Left colon (tissue), 2 donors: Measurements from ENCODE around the gene TNFRSF25. TPM values are rescaled to one million over a fixed set of nuclear protein-coding genes. Genes with fewer than 3 reads are reported as not detected.
"Not testable (repeated sequence)": the region's sequence is repeated elsewhere in the genome, so short reads cannot be mapped to it uniquely, and the experiment has no call there.

Source experiments
- ATAC-seq: fragments of 200-7000 bp; cut with Tn5 transposase; one replicate; pipeline ENCODE4 v1.9.1; 2020; ENCODE audit warnings: mild to moderate bottlenecking, moderate library complexity
- DNase-seq, 2 donors: peaks; one replicate each; pipeline ENCODE4 v3.0.0-alpha.2; 2020
- intact Hi-C, 2 donors: fragments of 100-400 bp; cut with DNase I in 1 of 2; cut with micrococcal nuclease in 1 of 2; formaldehyde crosslinking; loops; one replicate each; pipeline versions ENCODE4 v1.11.2 to v1.14.0; 2022; cut with DNase I, micrococcal nuclease
- total RNA-seq, 2 donors: library from RNA; stranded (reverse); fragmentation: NEBNext Ultra II Directional; extraction: Animal tissue kit (Norgen Biotek cat#: 25700); gene quantifications; one replicate each; pipeline ENCODE4 v1.2.1, GENCODE V29; 2021
- donor health status: DM: no; HTN: no; CAD: no.
- donor health status: DM: yes; HTN: yes; CAD: no.

Gene TNFRSF25
- total RNA-seq, 2 donors from 2014 or later = 21.7 to 71.9 TPM

DNA sequence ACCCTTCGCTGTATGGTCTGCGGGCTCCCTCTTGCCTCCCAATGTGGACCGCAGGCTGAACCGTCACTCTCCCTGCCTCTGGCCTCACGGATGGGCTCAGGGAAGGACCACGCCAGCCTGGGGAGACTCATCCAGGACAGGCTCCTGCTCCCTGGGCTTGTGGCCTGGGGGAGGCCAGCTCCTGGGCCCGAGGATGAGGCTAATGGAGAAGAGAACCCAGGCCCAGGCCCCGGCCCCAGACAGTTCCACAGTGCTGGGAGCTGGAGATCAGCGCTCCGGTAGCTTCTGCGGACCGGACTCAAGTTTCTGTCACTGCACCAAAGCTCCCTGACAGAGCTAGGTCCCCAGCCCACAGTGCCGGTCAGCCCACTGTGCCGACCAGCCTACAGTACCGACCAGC is 38.9 kb upstream of the TNFRSF25 start:
- ATAC-seq = no peak
- no peak for DNase-seq
- intact Hi-C loops = no loop called here

DNA sequence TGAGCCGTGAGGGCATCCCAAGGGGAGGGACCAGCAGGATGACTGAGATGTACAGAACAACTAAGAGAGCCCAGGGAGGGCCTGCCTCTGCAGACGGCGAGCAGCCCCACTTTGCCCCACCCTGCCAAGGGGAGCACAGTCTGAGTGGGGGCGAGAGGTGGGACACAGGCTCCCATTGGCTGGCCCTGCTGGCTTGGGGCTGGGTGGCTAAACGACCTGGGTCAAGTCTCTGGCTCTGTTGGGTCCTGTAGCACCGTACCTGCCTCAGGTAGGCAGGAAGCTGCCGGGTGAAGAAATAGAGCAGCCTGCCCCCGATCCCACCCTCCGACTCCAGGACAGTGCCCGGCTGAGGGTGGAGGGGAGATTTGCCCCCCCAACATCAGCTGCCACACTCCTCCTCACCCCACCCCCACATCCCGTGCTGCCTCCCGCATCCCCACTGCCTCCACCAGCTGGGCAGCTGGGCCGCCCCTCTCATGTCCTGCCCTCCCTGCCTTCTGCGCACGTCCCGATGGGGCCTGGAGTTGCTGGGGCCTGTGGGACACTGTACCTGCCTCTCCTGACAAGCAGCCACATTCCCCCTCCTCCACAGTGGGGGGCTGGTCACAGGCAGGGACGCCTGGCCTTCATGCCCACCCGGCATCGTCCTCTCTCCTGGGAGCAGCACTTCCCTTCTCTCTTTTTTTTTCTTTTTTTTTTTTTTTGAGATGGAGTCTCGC is 38.1 kb upstream of the TNFRSF25 start:
- intact Hi-C loops = no loop called here
- no peak for ATAC-seq
- DNase-seq = no peak

DNA sequence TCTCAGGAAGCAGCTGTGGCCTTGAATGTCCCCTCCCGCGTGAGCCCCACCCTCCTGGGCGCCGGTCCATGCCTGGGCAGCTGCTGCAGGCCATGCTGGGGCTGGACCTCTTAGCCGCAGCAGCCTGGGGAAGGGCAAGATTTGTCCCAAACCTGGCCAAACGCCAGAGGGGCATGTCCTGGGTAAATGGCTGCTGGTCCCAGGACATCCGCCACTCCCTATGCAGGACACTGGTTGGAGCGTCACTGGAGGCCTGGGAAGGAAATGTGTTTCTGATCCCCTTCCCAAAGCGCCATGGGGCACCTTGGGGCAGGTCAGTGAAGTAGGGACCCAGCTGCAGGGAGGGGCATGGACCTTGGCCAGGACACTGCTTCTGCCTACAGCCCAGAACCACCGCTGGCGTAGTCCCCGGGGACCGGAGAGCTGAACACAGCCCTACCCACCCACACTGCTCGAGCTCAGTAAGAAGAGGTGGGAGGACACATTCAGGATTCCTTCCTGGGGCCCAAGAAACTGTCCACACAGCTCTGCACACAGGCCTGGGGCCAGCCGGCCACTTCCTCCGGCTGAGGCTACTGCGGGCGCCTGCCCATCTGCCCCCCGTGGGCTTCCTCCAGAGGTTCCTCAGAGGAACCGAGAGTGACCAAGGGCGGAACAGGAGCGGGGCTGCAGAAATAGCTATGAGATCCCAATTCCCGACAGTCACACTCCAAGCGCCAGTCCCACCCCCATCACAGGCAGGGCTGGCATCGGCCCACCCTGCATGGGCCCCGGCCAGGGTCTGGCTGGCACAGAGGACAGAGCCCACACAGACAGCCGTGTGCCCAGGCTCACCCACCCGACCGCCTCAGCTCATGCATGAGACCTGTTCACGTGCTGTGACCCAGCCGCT is 36.3 kb upstream of the TNFRSF25 start:
- ATAC-seq = peak; percentile 54
- DNase-seq = peak in 1 of 2 donors; percentile 44
- intact Hi-C loops = no loop called here

DNA sequence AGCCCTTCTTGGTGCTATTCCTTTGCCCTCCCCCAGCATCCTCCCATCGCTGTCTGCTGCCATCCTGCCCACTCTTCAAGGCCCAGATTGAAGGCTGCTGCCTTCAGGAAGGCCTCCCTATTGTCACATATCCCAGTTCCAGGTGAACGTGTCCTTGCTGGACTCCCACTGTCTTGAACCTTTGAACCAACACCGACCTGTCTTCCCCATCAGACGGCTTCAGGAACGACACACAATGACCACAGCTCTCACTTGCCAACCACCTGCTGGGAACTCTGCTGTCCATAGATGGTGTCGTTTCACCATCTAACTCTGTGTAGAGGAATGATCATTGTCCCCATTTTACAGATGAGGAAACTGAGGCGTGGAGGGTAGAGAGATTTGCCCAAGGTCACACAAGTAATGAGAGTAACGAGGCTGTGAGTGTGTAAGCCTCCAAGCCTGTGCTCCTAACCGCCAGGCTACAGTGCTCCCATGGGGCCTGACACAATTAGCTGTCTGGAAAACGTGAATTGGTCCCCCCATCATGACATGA is 35.4 kb upstream of the TNFRSF25 start:
- intact Hi-C loops = no loop called here
- ATAC-seq (no peak), DNase-seq (no peak)

DNA sequence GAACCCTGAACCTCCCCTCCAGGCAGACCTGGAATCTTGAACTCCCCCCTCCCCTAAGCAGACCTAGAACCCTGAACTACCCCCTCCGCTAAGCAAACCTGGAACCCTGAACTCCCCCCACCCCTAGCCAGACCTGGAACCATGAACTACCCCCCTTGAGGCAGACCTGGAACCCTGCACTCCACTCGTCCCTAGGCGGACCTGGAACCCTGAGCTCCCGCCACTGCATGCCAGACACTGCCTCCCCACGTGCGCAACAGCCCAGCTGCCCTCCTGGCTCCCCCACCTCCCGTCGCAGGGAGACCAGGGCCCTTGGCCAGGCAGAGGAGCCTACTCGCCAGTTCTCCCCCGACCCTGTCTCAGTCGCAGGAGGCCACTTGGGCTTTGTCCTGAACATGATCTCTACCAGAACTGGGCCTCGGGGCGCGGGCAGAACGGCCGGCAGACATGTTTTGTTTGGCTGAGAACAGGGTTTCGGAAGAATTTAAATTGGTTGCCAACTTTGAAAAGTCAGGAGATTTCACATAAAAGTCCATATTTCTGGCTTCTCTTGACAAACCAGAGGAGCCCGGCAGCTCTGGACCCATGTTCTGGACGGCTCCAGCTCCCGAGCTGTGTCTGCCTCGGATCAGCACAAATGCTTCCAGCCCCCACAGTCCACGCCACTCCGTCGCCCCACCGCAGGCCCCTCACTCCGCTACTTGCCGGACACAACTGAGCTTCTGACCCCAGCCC is 34.7 kb upstream of the TNFRSF25 start:
- DNase-seq = no peak
- ATAC-seq = no peak
- intact Hi-C loops = no loop called here

DNA sequence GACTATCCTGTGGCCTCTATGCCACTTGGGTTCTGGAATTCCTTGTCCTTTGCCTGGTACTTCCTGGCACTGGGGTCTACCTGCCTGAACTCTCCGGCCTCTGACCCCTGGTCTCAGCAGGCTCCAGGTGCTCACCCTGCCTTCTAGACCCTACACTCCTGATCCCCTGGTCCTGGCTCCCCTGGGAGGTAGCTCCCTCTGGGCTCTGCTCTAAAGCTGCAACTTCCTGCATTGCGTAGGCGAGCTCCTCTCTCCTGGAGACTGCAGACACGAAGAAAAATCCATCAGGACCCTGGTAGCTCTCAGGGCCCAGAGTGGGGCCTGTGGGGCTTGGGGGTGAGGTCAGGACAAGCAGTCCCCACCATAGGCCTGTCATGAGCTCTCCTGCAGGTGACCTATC is 33.3 kb upstream of the TNFRSF25 start:
- ATAC-seq (no peak), DNase-seq (no peak)
- intact Hi-C loops = no loop called here

DNA sequence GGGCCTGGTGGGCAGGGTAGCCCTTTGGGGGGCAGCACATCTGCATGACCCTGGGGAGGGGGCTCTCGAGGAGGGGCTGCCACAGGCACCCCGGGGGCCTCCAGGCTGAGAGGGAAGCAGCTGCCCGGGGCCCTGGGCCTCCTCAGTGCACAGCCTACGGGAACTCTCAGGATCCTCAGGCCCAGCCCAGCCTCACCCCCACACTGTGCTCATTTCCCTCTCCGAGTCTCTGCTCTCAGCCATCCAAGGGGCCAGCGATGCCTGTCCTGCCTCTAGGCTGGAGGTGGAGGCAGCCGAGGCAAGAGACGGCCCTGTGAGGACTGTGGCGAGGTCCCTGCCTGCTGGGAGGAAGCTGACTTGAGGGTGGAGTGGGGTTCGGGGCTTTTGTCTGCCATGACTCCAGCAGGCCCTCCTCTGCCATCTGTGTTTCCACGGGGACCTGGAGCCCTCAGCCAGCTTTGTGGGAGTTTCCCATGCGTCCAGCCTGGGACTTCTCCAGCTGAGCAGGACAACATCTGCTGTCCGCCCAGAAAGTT is 32.7 kb upstream of the TNFRSF25 start:
- no peak for DNase-seq
- intact Hi-C loops = no loop called here
- ATAC-seq = no peak

DNA sequence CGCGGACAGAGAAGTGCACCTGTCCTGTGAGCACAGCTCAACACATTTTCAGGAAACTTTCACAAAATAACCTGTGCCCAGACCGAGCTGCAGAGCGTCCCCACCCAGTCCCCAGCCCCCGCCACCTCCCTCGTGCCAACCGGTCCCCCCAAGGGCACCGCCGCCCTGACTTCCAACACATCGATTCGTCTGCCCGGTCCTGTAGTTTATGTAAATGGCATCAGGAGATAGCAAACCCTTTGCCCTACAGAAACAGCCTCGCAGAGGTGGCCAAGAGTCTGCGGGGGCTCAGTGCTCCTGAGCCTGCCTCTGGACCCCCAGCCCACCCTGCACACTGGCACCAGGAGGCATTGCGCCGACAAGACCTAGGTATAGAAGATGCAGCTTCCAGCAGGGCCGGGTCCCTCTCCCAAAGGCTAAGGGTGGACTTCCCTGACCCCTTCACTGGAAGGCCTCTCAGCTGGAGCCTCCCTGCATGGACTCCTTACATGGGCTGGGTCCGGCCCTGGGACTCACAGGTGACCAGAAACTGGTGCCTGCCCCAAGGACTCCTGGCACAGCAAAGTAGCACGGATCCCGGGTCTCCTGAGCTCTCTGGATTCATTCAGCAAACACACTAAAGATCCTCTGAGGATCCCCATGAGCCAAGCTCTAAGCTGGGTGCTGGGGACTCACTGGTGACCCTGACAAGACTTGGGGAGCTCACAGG is 32.0 kb upstream of the TNFRSF25 start:
- intact Hi-C loops = no loop called here
- ATAC-seq (no peak), DNase-seq (no peak)

DNA sequence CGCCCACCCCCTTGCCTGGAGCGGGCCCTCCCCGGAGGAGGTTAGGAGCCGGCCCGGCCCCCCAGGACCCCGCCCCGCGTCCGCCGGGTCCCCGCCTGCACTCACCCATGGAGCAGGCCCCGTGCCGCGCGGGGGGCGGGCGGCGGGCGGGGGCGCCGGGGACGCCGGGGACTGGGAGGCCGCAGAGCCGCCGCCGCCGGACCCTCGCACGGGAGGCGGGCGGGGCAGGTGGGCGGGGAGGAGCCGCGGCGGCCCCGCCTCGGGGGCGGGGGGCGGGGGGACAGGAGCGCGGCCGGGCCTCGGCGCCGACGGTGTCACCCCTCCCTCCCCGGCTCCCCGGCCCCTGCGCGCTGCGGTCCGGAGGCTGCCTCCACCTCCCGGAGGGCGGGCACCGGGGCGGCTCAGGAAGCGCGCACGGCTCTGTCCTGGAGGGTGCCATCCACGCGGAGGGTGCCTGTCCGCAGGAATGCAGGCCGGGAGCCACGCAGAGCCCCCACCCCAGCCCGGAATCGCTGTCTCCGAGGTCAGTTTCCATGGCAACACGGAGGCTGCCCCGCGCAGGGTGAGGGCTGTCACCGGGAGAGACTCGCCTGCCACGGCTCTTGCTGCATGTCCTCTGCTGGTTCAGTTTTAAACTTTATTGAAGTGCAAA is 31.4 kb upstream of the TNFRSF25 start:
- DNase-seq = peak in 1 of 2 donors; percentile 44
- peak; percentile 57 for ATAC-seq
- intact Hi-C loops = no loop called here

DNA sequence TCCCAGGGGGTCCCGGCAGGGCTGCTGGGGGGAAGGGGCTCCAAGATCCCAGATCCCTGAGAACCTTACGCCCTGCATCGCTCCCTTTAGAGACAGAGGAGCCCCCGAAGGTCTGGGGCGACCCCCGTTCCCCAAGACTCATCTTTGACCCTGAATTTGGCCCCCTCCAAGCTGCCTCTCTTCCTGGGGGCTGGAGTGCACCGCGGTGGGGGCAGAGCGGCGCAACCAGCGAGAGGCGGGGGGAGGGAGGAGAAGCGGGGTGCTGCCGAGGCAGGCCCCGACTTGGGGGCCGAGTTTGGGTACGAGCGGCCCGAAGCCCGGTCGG is 30.9 kb upstream of the TNFRSF25 start:
- no peak for DNase-seq
- intact Hi-C loops = no loop called here
- ATAC-seq = no peak

DNA sequence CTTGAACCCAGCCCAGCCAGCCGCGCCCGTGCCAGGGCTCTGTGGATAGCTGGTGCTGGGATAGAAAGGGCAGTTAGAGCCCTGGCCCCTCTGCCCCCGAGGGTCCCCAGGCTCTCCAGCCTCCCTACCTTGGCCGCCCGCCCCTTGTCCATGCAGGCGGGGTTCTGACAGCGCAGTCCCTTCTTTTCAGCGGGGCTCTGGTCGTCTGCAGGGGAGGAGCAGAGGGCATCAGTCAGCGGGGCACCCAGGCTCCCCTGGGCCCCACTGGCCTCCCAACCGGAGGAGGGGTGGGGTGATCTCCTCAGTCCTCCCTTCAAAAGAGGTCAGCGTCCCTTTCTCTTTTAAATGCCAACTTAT is 30.4 kb upstream of the TNFRSF25 start:
- ATAC-seq (peak; percentile 8), DNase-seq (no peak)
- intact Hi-C loops = no loop called here

DNA sequence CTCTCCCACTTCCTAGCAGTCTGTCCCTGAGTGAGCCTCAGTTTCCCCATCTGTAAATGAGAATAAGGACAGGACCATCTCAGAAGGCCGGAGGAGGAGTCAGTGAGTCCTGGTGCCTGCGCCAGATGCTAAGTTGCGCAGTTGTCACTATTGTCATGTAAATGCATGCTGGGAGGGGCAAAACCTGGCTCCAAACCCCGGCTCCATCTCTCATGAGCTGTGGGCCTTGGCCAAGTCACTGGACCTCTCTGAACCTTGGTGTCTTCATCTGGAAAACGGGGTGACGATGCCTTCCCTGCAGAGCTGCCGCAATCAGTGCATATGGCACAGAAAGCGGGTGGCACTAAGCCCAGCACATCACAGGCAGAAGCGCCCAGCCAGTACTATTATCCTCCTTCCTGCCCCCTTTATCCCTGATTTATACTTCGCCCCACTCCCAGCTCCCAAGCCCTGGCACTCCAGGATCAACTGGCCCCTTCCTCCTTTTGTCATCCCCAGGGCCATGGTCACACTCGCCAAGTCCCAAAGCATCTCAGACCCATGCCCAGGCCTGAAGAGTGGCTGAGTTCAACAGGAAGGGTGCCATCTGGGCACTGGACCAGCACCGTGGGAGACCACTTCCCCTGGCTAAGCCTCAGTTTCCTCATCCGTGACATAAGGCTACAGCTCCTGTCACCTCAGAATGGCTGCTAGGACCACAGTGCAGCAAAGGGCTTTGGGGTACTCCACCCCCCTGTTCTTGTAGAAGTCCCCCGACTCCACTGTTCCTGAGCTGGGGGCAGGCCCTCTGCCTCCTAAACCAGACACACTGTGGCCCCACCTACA is 29.8 kb upstream of the TNFRSF25 start:
- DNase-seq = no peak
- intact Hi-C loops = no loop called here
- no peak for ATAC-seq

DNA sequence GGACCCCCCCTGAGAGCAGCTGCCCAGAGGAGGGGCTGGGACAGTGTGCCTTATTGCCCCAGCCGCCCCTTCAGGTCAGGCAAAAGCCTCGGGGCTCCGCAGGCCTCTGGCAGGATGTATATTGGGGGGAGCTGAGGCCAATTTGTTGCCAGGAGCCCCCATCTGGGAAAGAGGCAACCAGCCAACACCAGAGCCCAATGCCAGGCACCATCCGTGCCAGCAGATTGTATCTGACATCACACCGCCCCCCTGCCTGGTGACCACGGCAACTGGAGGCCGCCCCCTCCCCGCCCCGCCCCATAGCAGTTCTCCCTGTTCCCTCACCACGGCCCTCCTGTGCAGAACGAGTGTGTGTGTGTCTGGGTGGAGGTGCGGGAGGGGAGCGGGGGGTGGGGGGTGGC is 29.1 kb upstream of the TNFRSF25 start:
- ATAC-seq = no peak
- no peak for DNase-seq
- intact Hi-C loops = no loop called here

DNA sequence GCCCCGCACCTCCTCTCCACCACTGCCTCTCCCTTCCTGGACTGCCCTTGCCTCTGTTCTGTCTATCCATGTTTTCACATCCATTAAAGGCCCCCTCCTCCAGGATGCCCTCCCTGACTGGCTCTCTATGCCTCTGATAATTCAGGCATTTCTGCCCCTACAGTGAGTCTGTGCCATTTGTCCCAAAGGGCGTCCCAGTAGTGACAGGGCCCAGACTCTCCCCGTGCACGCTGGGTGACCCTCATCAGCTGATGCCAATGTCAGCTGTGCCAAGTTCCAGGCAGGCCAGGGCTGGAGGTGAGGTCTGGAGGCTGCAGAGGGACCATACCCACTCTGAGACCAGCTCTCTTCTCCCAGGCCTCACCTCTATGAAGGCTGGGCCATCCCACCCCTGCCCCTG is 28.7 kb upstream of the TNFRSF25 start:
- DNase-seq = no peak
- intact Hi-C loops = no loop called here
- ATAC-seq = no peak

DNA sequence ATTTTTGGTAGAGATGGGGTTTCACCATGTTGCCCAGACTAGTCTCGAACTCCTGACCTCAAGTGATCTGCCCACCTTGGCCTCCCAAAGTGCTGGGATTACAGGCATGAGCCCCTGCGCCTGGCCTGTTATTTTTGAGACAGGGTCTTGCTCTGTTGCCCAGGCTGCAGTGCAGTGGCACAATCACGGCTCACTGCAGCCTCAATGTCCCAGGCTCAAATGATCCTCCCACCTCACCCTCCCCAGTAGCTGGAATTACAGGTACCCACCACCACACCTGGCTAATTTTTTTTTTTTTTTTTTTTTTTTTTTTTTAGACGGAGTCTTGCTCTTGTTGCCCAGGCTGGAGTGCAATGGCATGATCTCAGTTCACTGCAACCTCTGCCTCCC is 27.9 kb upstream of the TNFRSF25 start:
- intact Hi-C loops, DNase-seq, ATAC-seq: not testable (repeated sequence)

DNA sequence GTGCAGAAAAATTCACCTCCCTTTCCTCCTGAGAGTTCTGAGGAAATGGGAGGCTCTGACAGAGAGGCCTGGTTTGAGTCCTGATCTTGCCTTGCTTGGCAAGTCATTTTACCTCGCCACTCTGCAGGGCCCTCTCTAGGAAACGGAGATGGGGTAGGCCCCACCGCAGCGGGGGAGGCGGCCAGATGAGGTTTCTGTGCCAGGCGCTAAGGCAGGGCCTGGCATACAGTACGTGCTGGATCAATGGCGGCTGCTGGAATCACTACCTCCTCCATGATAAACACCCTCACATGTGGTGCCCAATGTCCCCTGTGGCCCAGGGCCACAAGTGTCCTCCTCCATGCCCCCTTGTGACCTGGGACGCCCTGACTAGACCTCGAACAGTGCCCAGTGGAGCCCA is 26.0 kb upstream of the TNFRSF25 start:
- DNase-seq (no peak), ATAC-seq (no peak)
- intact Hi-C loops = no loop called here

DNA sequence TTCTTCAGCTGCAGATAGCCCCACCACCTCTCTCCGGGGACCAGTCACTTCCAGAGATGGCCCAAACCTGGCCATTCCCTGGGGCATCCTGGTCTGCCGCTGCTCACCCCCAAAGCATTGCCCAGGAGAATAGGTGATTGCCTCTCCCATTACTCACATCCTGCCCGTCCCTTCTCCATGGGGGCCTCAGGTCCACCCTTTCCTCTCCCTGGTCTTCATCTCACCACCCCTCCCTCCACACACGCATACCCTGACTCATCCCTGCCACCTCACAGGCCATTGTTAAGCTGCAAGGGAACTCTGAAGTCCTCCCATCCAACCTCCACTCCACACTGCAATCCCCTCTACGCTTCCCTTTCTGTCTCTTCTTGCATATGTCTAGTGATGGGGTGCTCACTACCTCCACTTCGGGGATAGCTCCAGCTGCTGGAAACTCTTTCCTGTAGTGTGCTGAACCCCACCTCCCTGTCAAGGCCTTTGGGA is 25.5 kb upstream of the TNFRSF25 start, which contains the start of gene PLEKHG5:
PLEKHG5 (minus strand) TSS at position 188 of the 483 bp plus-strand sequence. CDS start 14,096 bp downstream, outside the sequence.
- ATAC-seq (no peak), DNase-seq (no peak)
- intact Hi-C loops = no loop called here
